Pancreas (tissue), 10 donors: Measurements from ENCODE around the gene GPATCH11. TPM values are rescaled to one million over a fixed set of nuclear protein-coding genes. Genes with fewer than 3 reads are reported as not detected.

Experiments
- ATAC-seq, 4 donors: fragments of 200-7000 bp; cut with Tn5 transposase; one replicate each; pipeline versions ENCODE4 v1.8.0 to v1.9.1; 2020; ENCODE audit warnings: mild to moderate bottlenecking in 4 of 4, moderate library complexity in 4 of 4
- DNase-seq, 6 donors: peaks; one replicate each; pipeline ENCODE4 v3.0.0-alpha.2; 2020
- FAIRE-seq: peaks from 2 replicates; lab custom pipeline; 2012; peaks lifted over from hg19 to GRCh38; lab: Jason Lieb, UNC
- H3K27ac ChIP-seq, 4 donors: fragments of 200-600 bp; sonication (generic); 1 replicate in 3 of 4; 2 replicates in 1 of 4; pipeline versions ENCODE4 v1.5.0 to v1.8.0; 2020
- H3K27me3 ChIP-seq, 4 donors: fragments of 200-600 bp; one replicate each; pipeline ENCODE4 v1.8.0; 2021
- H3K36me3 ChIP-seq, 3 donors: fragments of 200-600 bp; sonication (generic) in 1 of 3; one replicate each; pipeline versions ENCODE4 v1.5.0 to v1.8.0; 2020 to 2021
- H3K4me1 ChIP-seq, 3 donors: fragments of 200-600 bp; one replicate each; pipeline ENCODE4 v1.8.0; 2021
- H3K4me3 ChIP-seq, 4 donors: fragments of 200-600 bp; sonication (generic) in 2 of 4; one replicate each; pipeline versions ENCODE4 v1.5.0 to v1.8.0; 2020 to 2021
- H3K9me3 ChIP-seq, 4 donors: fragments of 200-600 bp; one replicate each; pipeline ENCODE4 v1.8.0; 2021
- CTCF ChIP-seq, 4 donors: fragments of 200-600 bp; sonication (generic) in 3 of 4; IDR thresholded peaks; one replicate each; pipeline versions ENCODE4 v1.5.0 to v1.8.0; 2021; ENCODE audit warnings: antibody characterized with exemption in 4 of 4
- WGBS, 2 donors: extraction: QIAGEN DNeasy Blood & Tissue Kit; methylation state at CpG; one replicate each; pipeline ENCODE4 v1.1.7; 2013; 5-methylcytosine and 5-hydroxymethylcytosine counted together
- intact Hi-C, 3 donors: fragments of 100-400 bp; cut with DNase I; formaldehyde crosslinking; loops; one replicate each; pipeline versions ENCODE4 v1.11.1 to v1.14.2; 2022
- polyA plus RNA-seq, 2 donors: library from polyadenylated mRNA; stranded (reverse); fragments of 200-250 nt; gene quantifications; one replicate each; pipeline ENCODE4 v1.2.3, GENCODE V29; 2013
- total RNA-seq, 6 donors: library from RNA; stranded (reverse); fragmentation: NEBNext Ultra II Directional in 4 of 6; extraction: Animal tissue kit (Norgen Biotek cat#: 25700) in 4 of 6; gene quantifications; one replicate each; pipeline versions ENCODE4 v1.2.1 to v1.2.4, GENCODE V29; 2021 to 2023
- donor health status: healthy with polysubstance abuse.
- donor health status: DM: no; HTN: no; CAD: no; lungs with moderate emphysema.
- donor health status: DM: no; HTN: no; CAD: no.
- donor health status: control.
- donor health status: control.
- donor health status: Bipolar disorder and iron deficiency.
- donor health status: DM: yes; HTN: yes; CAD: no.
- donor health status: DM: no; HTN: no; CAD: no.
- donor health status: DM: no; HTN: no; CAD: no.
- donor health status: DM: yes; HTN: yes; CAD: no.

The GPATCH11 gene
- total and polyA plus RNA-seq, 8 donors: 1.4 to 2.8 (median 1.9) TPM

- Histone ChIP-seq H3K36me3 (peaks cover 0 to 18% (median 3%) of the 10 kb centered on the region in 3 donors), H3K27me3 (no peaks in the 10 kb centered on the region), H3K9me3 (no peaks in the 10 kb centered on the region), H3K27ac (no peak overlapping the region), H3K4me3 (no peak overlapping the region), H3K4me1 (no peaks in the 10 kb centered on the region)
- no peak for FAIRE-seq
- no peak for ATAC-seq
- no peak for TF ChIP-seq CTCF (IDR thresholded peaks at IDR 0.05)
- intact Hi-C loops: no loop called here
- WGBS, 2 donors: 90 to 95% methylated on average over 3 of the region's 3 CpGs
- no peak for DNase-seq
Observed at GRCh38 chr2:37102588-37102987, 18.3 kb downstream of the GPATCH11 start.

GRCh38 chr2:37104178-37104577 is 19.9 kb downstream of the GPATCH11 start:
- Histone ChIP-seq H3K27ac (no peak overlapping the region), H3K4me1 (no peaks in the 10 kb centered on the region), H3K9me3 (no peaks in the 10 kb centered on the region), H3K27me3 (no peaks in the 10 kb centered on the region), H3K36me3 (peaks cover 0 to 22% (median 7%) of the 10 kb centered on the region in 3 donors), H3K4me3 (no peak overlapping the region)
- intact Hi-C loops: no loop called here
- 96 to 97% methylated on average over 2 of the region's 2 CpGs for WGBS, 2 donors
- TF ChIP-seq CTCF (IDR thresholded peaks at IDR 0.05): no peak
- ATAC-seq (no peak), FAIRE-seq (no peak), DNase-seq (no peak)

- intact Hi-C loops: no loop called here
- Histone ChIP-seq H3K9me3 (no peaks in the 10 kb centered on the region), H3K27ac (no peak overlapping the region), H3K4me3 (no peak overlapping the region), H3K27me3 (no peaks in the 10 kb centered on the region), H3K4me1 (no peaks in the 10 kb centered on the region), H3K36me3 (peaks cover 0 to 18% (median 7%) of the 10 kb centered on the region in 3 donors)
- ATAC-seq: no peak
- 93 to 97% methylated on average over 5 of the region's 5 CpGs for WGBS, 2 donors
- no peak for TF ChIP-seq CTCF (IDR thresholded peaks at IDR 0.05)
- FAIRE-seq: no peak
- no peak for DNase-seq
Observed at GRCh38 chr2:37105150-37105549, 20.8 kb downstream of the GPATCH11 start.

GRCh38 chr2:37109523-37109922 is 25.2 kb downstream of the GPATCH11 start:
- no peak for FAIRE-seq
- 91 to 93% methylated on average over 4 of the region's 4 CpGs for WGBS, 2 donors
- peaks cover 0 to 33% (median 7%) of the 10 kb centered on the region in 3 donors for H3K36me3 ChIP-seq

More at GRCh38 chr2:37109523-37109922, 25.2 kb downstream of the GPATCH11 start:
- ATAC-seq: no peak
- H3K4me1 ChIP-seq: no peaks in the 10 kb centered on the region
- H3K27ac ChIP-seq: no peak overlapping the region
- DNase-seq: no peak
- H3K4me3 ChIP-seq: no peak overlapping the region
- no peak for TF ChIP-seq CTCF (IDR thresholded peaks at IDR 0.05)
- intact Hi-C loops: no loop called here
- no peaks in the 10 kb centered on the region for H3K9me3 ChIP-seq
- no peaks in the 10 kb centered on the region for H3K27me3 ChIP-seq
